Fibroblast of pulmonary artery (primary cell): ENCODE data around the gene HNRNPH3.

ENCODE experiments used
- DNase-seq: peaks from one replicate; pipeline ENCODE4 v3.0.0-alpha.2; 2010; ENCODE audit warnings: low read depth
- H3K4me3 ChIP-seq: replicated peaks from 2 replicates; pipeline ENCODE4 v1.5.1; 2011; ENCODE audit warnings: low read depth, mild to moderate bottlenecking, control low read depth, low read length, moderate library complexity
- CTCF ChIP-seq: IDR thresholded peaks from 2 replicates; pipeline ENCODE4 v1.5.1; 2011; ENCODE audit warnings: mild to moderate bottlenecking, control low read depth, low read length, inconsistent platforms; ENCODE audit errors: missing control alignments

Gene HNRNPH3

DNA sequence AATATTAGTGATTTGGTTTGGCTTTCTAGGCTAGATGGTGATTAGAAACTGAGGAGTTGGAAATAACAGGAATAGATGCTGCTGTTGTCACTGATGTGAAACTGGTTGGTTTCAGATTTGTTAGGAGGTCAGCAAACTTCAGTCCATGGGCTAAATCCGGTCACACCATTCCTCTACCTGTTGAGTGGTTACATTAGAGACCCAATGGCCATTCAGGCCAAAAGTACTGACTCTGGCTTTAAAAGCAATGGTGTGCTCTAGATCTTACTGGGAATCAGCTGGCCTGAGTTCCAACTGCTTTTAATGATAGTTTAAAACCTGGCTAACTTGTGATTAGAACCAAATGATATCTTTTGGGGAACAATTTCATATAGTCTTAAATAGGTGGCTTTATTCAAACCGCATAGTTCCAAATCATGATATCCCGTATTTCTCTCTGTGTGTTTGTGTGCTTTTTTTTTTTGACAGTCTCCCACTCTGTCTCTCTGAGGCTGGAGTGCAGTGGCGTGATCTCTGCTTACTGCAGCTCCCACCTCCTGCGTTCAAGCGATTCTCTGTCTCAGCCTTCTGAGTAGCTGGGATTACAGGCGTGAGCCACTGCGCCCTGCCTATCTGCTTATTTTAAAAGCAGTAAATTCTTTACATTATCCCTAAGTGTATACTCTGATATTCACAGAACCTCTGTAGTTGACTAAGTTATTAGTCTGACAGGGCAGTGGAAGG is 8.7 kb downstream of the HNRNPH3 start:
- TF ChIP-seq CTCF = no peak
- DNase-seq = no peak
- no peak overlapping the region for H3K4me3 ChIP-seq

GRCh38 chr10:68342909-68343516 is 11.1 kb downstream of the HNRNPH3 start:
- DNase-seq = no peak
- no peak for TF ChIP-seq CTCF

DNA sequence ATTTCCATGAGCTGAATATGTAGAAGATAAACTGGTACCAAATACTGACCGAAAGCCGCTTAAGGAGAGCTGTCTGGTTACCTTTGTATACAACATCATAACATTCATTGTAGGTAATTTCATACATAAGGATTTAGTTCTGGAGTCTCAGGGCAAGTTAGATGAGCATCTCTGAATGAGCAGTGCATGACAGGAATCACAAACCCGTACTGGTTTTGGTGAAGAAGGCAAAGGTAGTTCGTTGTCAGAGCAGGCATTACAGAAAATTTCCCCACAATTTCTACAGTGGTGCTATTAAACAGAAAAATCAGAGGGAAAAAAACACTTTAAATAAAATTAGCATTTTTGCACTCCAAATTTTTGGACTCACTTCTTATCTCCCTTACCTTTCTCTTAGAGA is 13.8 kb downstream of the HNRNPH3 start:
- TF ChIP-seq CTCF = no peak
- H3K4me3 ChIP-seq = no peak overlapping the region
- no peak for DNase-seq

More at GRCh38 chr10:68342909-68343516, 11.1 kb downstream of the HNRNPH3 start:
- no peak overlapping the region for H3K4me3 ChIP-seq

- TF ChIP-seq CTCF = no peak
- H3K4me3 ChIP-seq = no peak overlapping the region
- no peak for DNase-seq
Measured at GRCh38 chr10:68346774-68347173, 14.9 kb downstream of the HNRNPH3 start.

DNA sequence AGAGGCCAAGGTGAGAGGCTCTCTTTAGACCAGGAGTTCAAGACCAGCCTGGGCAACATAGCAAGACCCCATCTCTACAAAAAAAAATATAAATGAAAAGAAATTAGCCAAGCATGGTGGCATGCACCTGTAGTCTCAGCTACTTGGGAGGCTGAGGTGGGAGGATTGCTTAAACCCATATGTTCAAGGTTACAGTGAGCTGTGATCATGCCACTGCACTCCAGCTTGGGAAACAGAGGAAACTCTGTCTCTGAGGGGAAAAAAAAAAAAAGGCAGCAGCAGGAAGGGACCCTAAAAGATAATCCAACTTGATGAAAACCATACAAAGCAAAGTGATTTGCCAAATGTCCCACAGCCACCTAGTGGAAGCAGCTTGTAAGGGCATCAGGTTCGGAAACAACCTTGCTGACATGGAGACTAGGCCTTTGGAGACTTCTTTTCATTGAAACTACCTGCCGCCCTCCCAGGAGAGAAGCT is 16.4 kb downstream of the HNRNPH3 start:
- peak; percentile 89 for TF ChIP-seq CTCF
- peak; percentile 69 for DNase-seq
- no peak overlapping the region for H3K4me3 ChIP-seq

- TF ChIP-seq CTCF = no peak
- no peak overlapping the region for H3K4me3 ChIP-seq
- no peak for DNase-seq
Measured at GRCh38 chr10:68353537-68353936, 21.7 kb downstream of the HNRNPH3 start.

GRCh38 chr10:68359189-68359588 is 27.3 kb downstream of the HNRNPH3 start:
- no peak for DNase-seq
- H3K4me3 ChIP-seq = no peak overlapping the region
- no peak for TF ChIP-seq CTCF
